Ascending aorta (tissue), 2 donors: ENCODE measurements around the gene CTRL. TPM values are rescaled to one million over a fixed set of nuclear protein-coding genes. Genes with fewer than 3 reads are reported as not detected.

ENCODE experiments used
- DNase-seq, 2 donors: peaks; one replicate each; pipeline ENCODE4 v3.0.0-alpha.2; 2019; ENCODE audit warnings: low spot score in 2 of 2
- H3K27ac ChIP-seq, 2 donors: fragments of 200-600 bp; sonication (generic); one replicate each; pipeline ENCODE4 v1.5.1; 2016 to 2017; ENCODE audit warnings: mild to moderate bottlenecking in 1 of 2
- H3K27me3 ChIP-seq: fragments of 200-600 bp; sonication (generic); one replicate; pipeline ENCODE4 v1.5.1; 2017
- H3K36me3 ChIP-seq, 2 donors: fragments of 200-600 bp; sonication (generic); one replicate each; pipeline ENCODE4 v1.5.1; 2016
- H3K4me1 ChIP-seq, 2 donors: fragments of 200-600 bp; sonication (generic); one replicate each; pipeline ENCODE4 v1.5.1; 2016 to 2017; ENCODE audit warnings: mild to moderate bottlenecking in 1 of 2
- H3K4me3 ChIP-seq, 2 donors: fragments of 200-600 bp; sonication (generic); one replicate each; pipeline ENCODE4 v1.5.1; 2016 to 2017; ENCODE audit warnings: mild to moderate bottlenecking in 1 of 2
- H3K9me3 ChIP-seq, 2 donors: fragments of 200-600 bp; sonication (generic); one replicate each; pipeline ENCODE4 v1.5.1; 2016
- CTCF ChIP-seq, 3 experiments: fragments of 200-600 bp in 2 of 3; fragments of 450-650 bp in 1 of 3; sonication (generic) in 2 of 3; IDR thresholded peaks; one replicate each; pipeline ENCODE4 v1.5.1; 2016 to 2019; ENCODE audit warnings: antibody characterized with exemption in 3 of 3, mild to moderate bottlenecking in 1 of 3, moderate library complexity in 1 of 3
- intact Hi-C: fragments of 100-400 bp; cut with DNase I; formaldehyde crosslinking; loops from one replicate; pipeline ENCODE4 v1.15.1; 2023
- total RNA-seq: library from RNA; depleted of rRNA; stranded (reverse); fragments of >200 nt; gene quantifications from one replicate; pipeline ENCODE4 v1.1.0, GENCODE V29; 2016

CTRL gene
- total RNA-seq, 1 donor from 2014 or later: 0.43 TPM

- Histone ChIP-seq H3K27me3 (no peaks in the 10 kb centered on the region), H3K4me1 (peaks cover 13 to 18% of the 10 kb centered on the region in 2 donors), H3K36me3 (peaks cover 22 to 30% of the 10 kb centered on the region in 2 donors), H3K4me3 (no peak overlapping the region), H3K27ac (no peak overlapping the region), H3K9me3 (no peaks in the 10 kb centered on the region)
- intact Hi-C loops: loop anchor here (10.0 kb wide), 1 partner anchor 205 kb away; no protein-coding TSS in a partner anchor
- TF ChIP-seq CTCF (IDR thresholded peaks at IDR 0.05): no peak
- DNase-seq: no peak
Observed at GRCh38 chr16:67930191-67930590, 1.5 kb downstream of the CTRL start.

- peaks cover 10% of the 10 kb centered on the region in 2 donors for H3K4me1 ChIP-seq
- H3K36me3 ChIP-seq: peaks cover 23 to 30% of the 10 kb centered on the region in 2 donors
- H3K4me3 ChIP-seq: no peak overlapping the region
- TF ChIP-seq CTCF (IDR thresholded peaks at IDR 0.05): peak; percentile 68 to 90 (median 88)
- H3K27me3 ChIP-seq: no peaks in the 10 kb centered on the region
- intact Hi-C loops: loop anchor here (1.0 kb wide), 2 partner anchors 45 to 112 kb away; no protein-coding TSS in a partner anchor
- no peaks in the 10 kb centered on the region for H3K9me3 ChIP-seq
- DNase-seq: peak in 1 of 2 donors; percentile 82
- H3K27ac ChIP-seq: no peak overlapping the region
Observed at GRCh38 chr16:67928561-67929364, 2.9 kb downstream of the CTRL start.

- no peak for TF ChIP-seq CTCF (IDR thresholded peaks at IDR 0.05)
- no peaks in the 10 kb centered on the region for H3K27me3 ChIP-seq
- H3K4me3 ChIP-seq: no peak overlapping the region
- intact Hi-C loops: loop anchor here (1.0 kb wide), 2 partner anchors 45 to 112 kb away; no protein-coding TSS in a partner anchor
- H3K9me3 ChIP-seq: no peaks in the 10 kb centered on the region
- no peak for DNase-seq
- H3K27ac ChIP-seq: no peak overlapping the region
- H3K4me1 ChIP-seq: peaks cover 10% of the 10 kb centered on the region in 2 donors
- peaks cover 27 to 30% of the 10 kb centered on the region in 2 donors for H3K36me3 ChIP-seq
Observed at GRCh38 chr16:67928147-67928546, 3.5 kb downstream of the CTRL start.

- no peak for TF ChIP-seq CTCF (IDR thresholded peaks at IDR 0.05)
- Histone ChIP-seq H3K4me1 (peaks cover 10% of the 10 kb centered on the region in 2 donors), H3K27ac (peak overlapping the region; percentile 41 to 69), H3K27me3 (no peaks in the 10 kb centered on the region), H3K36me3 (peaks cover 27 to 30% of the 10 kb centered on the region in 2 donors), H3K9me3 (no peaks in the 10 kb centered on the region), H3K4me3 (no peak overlapping the region)
- no peak for DNase-seq
- intact Hi-C loops: no loop called here
Observed at GRCh38 chr16:67927131-67927941, 4.3 kb downstream of the CTRL start.

- no peaks in the 10 kb centered on the region for H3K9me3 ChIP-seq
- H3K27me3 ChIP-seq: no peaks in the 10 kb centered on the region
- peaks cover 10% of the 10 kb centered on the region in 2 donors for H3K4me1 ChIP-seq
- peak overlapping the region; percentile 41 to 69 for H3K27ac ChIP-seq
- peak in 1 of 2 donors; percentile 76 for DNase-seq
- TF ChIP-seq CTCF (IDR thresholded peaks at IDR 0.05): peak in 1 of 3 experiments; percentile 19
- H3K4me3 ChIP-seq: peak overlapping the region in 1 of 2 donors; percentile 41
- H3K36me3 ChIP-seq: peaks cover 27 to 30% of the 10 kb centered on the region in 2 donors
- intact Hi-C loops: no loop called here
Observed at GRCh38 chr16:67926181-67926750, 5.4 kb downstream of the CTRL start.
